ENCODE measurements around the gene TIGD7. TPM values are rescaled to one million over a fixed set of nuclear protein-coding genes. Genes with fewer than 3 reads are reported as not detected.

Gene TIGD7
- total and polyA plus RNA-seq, 2 of the 13 experiments (the other 11 are each of a cell fraction or from before 2014, with no cell fraction given), result not detected

DNA sequence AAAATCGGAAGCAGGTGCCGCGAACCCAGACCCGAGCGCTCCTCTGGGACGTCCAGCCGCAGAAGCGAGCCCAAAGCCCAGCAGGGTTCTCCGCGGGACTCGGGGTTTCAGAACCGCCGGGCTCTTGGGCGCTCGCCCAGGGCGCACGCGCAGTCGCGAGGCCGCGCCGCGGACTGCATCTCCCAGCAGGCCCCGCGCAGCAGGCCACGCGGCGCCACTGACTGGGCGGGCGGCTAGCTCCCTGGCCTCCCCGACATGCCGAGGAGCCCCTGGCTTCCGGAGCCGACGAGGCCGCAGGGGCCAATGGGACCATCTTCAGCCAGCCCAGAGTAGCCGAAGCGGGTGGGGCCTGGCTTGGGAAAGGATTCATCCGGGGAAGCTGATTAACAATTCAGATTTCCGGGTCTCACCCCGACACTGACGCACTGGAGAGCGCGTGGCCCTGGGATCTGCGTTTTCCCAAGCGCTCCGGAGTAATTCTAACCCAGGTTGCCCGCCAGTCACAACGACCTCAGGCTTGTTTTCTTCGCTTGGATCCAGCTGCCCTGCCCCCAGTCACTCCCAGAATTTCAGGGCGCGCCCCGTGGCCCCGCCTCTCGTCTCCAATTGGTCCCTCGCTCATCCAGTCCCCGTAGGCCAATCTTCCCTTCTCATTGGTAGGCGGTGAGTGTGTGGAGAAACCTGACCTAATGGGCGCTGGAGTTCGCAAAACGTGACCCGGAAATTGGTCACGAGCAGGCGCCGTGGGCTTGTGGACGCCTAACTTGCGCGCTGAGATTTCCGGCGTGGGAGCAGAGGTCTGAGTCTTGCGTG, 22.3 kb downstream of the TIGD7 start, which contains the start of gene ZNF263 (continued):
- no peak for TF ChIP-seq ZNF672 (CRISPR knock-in tag; IDR thresholded peaks at IDR 0.05)
- TF ChIP-seq ZNF18 (CRISPR knock-in tag; IDR thresholded peaks at IDR 0.05; ENCODE audit: insufficient replicate concordance), result peak; percentile 77
- no peak for TF ChIP-seq NR3C1 (CRISPR knock-in tag; IDR thresholded peaks at IDR 0.05)
- TF ChIP-seq YEATS4 (CRISPR knock-in tag; IDR thresholded peaks at IDR 0.05; ENCODE audit: borderline replicate concordance), result peak; percentile 96
- no peak; the same call in 1 of the 2 replicates for TF ChIP-seq ZSCAN21 (CRISPR knock-in tag; IDR thresholded peaks at IDR 0.05; ENCODE audit: borderline replicate concordance)
- no peak; the same call in 1 of the 2 replicates for TF ChIP-seq ZNF350 (CRISPR knock-in tag; IDR thresholded peaks at IDR 0.05; ENCODE audit: borderline replicate concordance, low read depth)
- peak; percentile 73 for TF ChIP-seq SP2 (CRISPR knock-in tag; IDR thresholded peaks at IDR 0.05)
- TF ChIP-seq HIC2 (CRISPR knock-in tag; IDR thresholded peaks at IDR 0.05; ENCODE audit: low read depth), result no peak
- TF ChIP-seq DMAP1 (CRISPR knock-in tag; IDR thresholded peaks at IDR 0.05), result peak; percentile 90
- TF ChIP-seq ZNF569 (CRISPR knock-in tag; IDR thresholded peaks at IDR 0.05; ENCODE audit: borderline replicate concordance), result no peak
- no peak for TF ChIP-seq SNAI1 (CRISPR knock-in tag; IDR thresholded peaks at IDR 0.05; ENCODE audit: borderline replicate concordance)
- peak; percentile 41; the same call in 1 of the 2 replicates for TF ChIP-seq KLF11 (CRISPR knock-in tag; IDR thresholded peaks at IDR 0.05)
- TF ChIP-seq ZBTB43 (CRISPR knock-in tag; conservative IDR thresholded peaks at IDR 0.05), result no peak
- no peak for TF ChIP-seq ZBTB25 (CRISPR knock-in tag; IDR thresholded peaks at IDR 0.05)
- TF ChIP-seq ZNF256 (CRISPR knock-in tag; conservative IDR thresholded peaks at IDR 0.05), result 0 out of 2 replicates have a peak, but pooled peaks have one; percentile 50
- no peak; the same call in 1 of the 2 replicates for TF ChIP-seq ZNF546 (CRISPR knock-in tag; conservative IDR thresholded peaks at IDR 0.05)
- TF ChIP-seq GATA4 (IDR thresholded peaks at IDR 0.05; ENCODE audit: borderline replicate concordance, low read depth), result peak; percentile 39; the same call in 1 of the 2 replicates
- TF ChIP-seq RBAK (CRISPR knock-in tag; IDR thresholded peaks at IDR 0.05), result no peak
- peak; percentile 42 for TF ChIP-seq ZNF263 (CRISPR knock-in tag; IDR thresholded peaks at IDR 0.05)
- TF ChIP-seq NR2F1 (CRISPR knock-in tag; IDR thresholded peaks at IDR 0.05), result peak in 1 of 2 experiments; percentile 27; a peak in 1 of 4 replicates
- TF ChIP-seq HOXD1 (CRISPR knock-in tag; IDR thresholded peaks at IDR 0.05), result no peak; the same call in 1 of the 2 replicates
- TF ChIP-seq KLF9 (CRISPR knock-in tag; IDR thresholded peaks at IDR 0.05; ENCODE audit: low read depth), result no peak
- TF ChIP-seq DDIT3 (CRISPR knock-in tag; IDR thresholded peaks at IDR 0.05), result no peak
- 0 out of 2 replicates have a peak, but pooled peaks have one; percentile 1 for TF ChIP-seq MAFF (IDR thresholded peaks at IDR 0.05; ENCODE audit: low read depth, low read length)
- no peak for TF ChIP-seq ZKSCAN5 (CRISPR knock-in tag; IDR thresholded peaks at IDR 0.05)

Data from HepG2 (cell line).